OCI-LY7 (cell line): ENCODE data around the gene SRGAP3.

Experiments
- CTCF ChIP-seq: fragments of 200-600 bp; sonication (generic); conservative IDR thresholded peaks from 2 replicates; pipeline ENCODE4 v1.5.1; 2014; ENCODE audit warnings: mild to moderate bottlenecking, antibody characterized with exemption, low read length, moderate library complexity, mixed read lengths
- EZH2phosphoT487 ChIP-seq: fragments of 200-600 bp; sonication (generic); IDR thresholded peaks from 2 replicates; pipeline ENCODE4 v1.6.1; 2018; ENCODE audit warnings: low read depth, borderline replicate concordance, mild to moderate bottlenecking, mixed run types, antibody characterized with exemption, low read length, moderate library complexity, mixed read lengths

DNA sequence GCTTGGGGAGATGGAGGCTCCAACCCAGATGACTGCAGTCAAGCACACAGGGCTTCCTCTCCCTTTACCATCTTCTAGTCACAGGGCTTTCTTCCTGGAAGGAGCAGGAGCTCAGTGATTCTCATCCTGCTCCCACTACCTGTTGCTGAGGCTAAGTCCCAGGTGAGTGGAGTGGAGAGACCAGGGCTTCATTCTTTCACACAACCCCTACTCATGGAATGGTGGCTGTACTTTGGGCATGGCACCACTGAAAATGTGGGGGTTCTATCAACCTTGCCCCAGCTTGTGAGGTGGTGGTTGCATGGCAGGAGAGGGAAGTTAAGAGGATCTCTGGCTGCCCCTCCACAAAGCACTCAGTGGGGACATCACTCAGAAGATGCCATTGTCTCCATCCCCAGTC, 249.4 kb downstream of the SRGAP3 start:
- TF ChIP-seq CTCF (no peak), EZH2phosphoT487 (no peak)
